ENCODE measurements around the gene STEAP1. TPM values are rescaled to one million over a fixed set of nuclear protein-coding genes. Genes with fewer than 3 reads are reported as not detected.

Gene STEAP1
- total RNA-seq, 1 experiment from 2014 or later, result 4.1 TPM

DNA sequence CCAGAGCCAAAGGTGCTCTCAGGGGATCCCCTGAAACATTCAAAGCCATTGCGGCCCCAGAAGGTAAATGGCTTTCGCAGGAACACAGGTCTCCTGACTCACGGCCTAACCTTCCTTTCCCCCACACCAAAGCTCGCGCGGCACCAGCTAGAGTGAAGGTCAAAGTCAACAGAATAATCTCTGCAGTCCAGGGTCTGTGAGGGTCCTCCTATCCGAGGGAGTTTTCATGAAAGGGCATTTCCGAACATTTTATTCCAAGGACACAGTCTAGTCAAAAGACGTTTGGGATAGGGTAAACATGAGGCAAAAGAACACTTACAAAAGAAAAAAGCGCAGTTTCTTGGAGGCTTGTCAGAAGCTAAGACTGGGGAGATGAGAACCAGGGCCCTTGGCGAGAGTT lies 56.7 kb downstream of the STEAP1 start:
- H3K4me1 Mint-ChIP-seq, result peaks cover 8 to 19% of the 10 kb centered on the region in 2 experiments
- Histone ChIP-seq H2BK5ac (ENCODE audit: insufficient read length, low read length) (no peak overlapping the region), H3K79me2 (ENCODE audit: insufficient read depth, low read length) (peaks cover 4% of the 10 kb centered on the region; the same call in 1 of the 2 replicates), H3K18ac (ENCODE audit: insufficient read length, low read depth, low read length) (no peak overlapping the region), H2AK5ac (ENCODE audit: insufficient read length, low read length) (no peak overlapping the region), H3K56ac (ENCODE audit: insufficient read length, low read depth, low read length) (no peak overlapping the region), H3K9ac (ENCODE audit: extremely low read depth, insufficient read length, low read length) (peak overlapping the region; percentile 64), H3K4ac (ENCODE audit: low read depth, low read length) (no peak overlapping the region), H4K20me1 (ENCODE audit: control insufficient read depth, insufficient read depth, insufficient read length) (no peaks in the 10 kb centered on the region), H2BK12ac (ENCODE audit: insufficient read length, low read depth, low read length) (no peak overlapping the region), H2AFZ (ENCODE audit: low read length) (peak overlapping the region; percentile 14), H3K27me3 (ENCODE audit: insufficient read depth, low read length) (no peaks in the 10 kb centered on the region), H3T11ph (ENCODE audit: low read length) (no peak overlapping the region), H2BK20ac (ENCODE audit: low read depth, low read length, poor library complexity, severe bottlenecking) (no peak overlapping the region), H3K27ac (ENCODE audit: insufficient read length, low read depth, low read length) (no peak overlapping the region), H4K91ac (ENCODE audit: insufficient read length, low read depth, low read length) (no peak overlapping the region), H3K4me1 (ENCODE audit: insufficient read depth, low read length) (peaks cover 6% of the 10 kb centered on the region; the same call in 1 of the 2 replicates), H3K4me2 (ENCODE audit: insufficient read depth, insufficient read length, low read length) (peak overlapping the region; percentile 92), H3K14ac (ENCODE audit: insufficient read depth, low read length) (no peak overlapping the region), H3K23me2 (ENCODE audit: insufficient read length, low read depth, low read length, poor library complexity, severe bottlenecking) (peaks cover 13% of the 10 kb centered on the region), H3K9me3 (ENCODE audit: control insufficient read depth, low read depth, low read length) (no peaks in the 10 kb centered on the region), H4K8ac (replicated peaks; ENCODE audit: insufficient read length, low read depth, low read length) (no peak overlapping the region), H4K5ac (ENCODE audit: insufficient read length, low read depth, low read length) (no peak overlapping the region), H3K23ac (ENCODE audit: insufficient read length, low read depth, low read length) (no peak overlapping the region), H3K79me1 (ENCODE audit: insufficient read depth, low read depth, low read length, poor library complexity, severe bottlenecking) (no peaks in the 10 kb centered on the region), H2BK15ac (ENCODE audit: low read depth, low read length) (no peak overlapping the region), H2BK120ac (ENCODE audit: low read depth, low read length, poor library complexity, severe bottlenecking) (no peak overlapping the region)
- no peak overlapping the region for H3K4me3 Mint-ChIP-seq
- H3K27ac Mint-ChIP-seq, result peak overlapping the region; percentile 26 to 94 (median 51)
- no peaks in the 10 kb centered on the region for H3K9me3 Mint-ChIP-seq
- H3K36me3 Mint-ChIP-seq (ENCODE audit: insufficient read depth in 1 of 3, low read depth in 3 of 3), result no peaks in the 10 kb centered on the region; a peak in 1 of 7 replicates
- DNase-seq, result no peak
- WGBS (ENCODE audit: extremely low coverage, insufficient read length, low lambda C conversion rate), result no CpG with 5 or more reads among the region's 11 CpGs
- peaks cover 7% of the 10 kb centered on the region; the same call in 1 of the 2 replicates for H3K27me3 Mint-ChIP-seq (ENCODE audit: low read depth)
- TF ChIP-seq, protein P1, sequence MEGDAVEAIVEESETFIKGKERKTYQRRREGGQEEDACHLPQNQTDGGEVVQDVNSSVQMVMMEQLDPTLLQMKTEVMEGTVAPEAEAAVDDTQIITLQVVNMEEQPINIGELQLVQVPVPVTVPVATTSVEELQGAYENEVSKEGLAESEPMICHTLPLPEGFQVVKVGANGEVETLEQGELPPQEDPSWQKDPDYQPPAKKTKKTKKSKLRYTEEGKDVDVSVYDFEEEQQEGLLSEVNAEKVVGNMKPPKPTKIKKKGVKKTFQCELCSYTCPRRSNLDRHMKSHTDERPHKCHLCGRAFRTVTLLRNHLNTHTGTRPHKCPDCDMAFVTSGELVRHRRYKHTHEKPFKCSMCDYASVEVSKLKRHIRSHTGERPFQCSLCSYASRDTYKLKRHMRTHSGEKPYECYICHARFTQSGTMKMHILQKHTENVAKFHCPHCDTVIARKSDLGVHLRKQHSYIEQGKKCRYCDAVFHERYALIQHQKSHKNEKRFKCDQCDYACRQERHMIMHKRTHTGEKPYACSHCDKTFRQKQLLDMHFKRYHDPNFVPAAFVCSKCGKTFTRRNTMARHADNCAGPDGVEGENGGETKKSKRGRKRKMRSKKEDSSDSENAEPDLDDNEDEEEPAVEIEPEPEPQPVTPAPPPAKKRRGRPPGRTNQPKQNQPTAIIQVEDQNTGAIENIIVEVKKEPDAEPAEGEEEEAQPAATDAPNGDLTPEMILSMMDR (conservative IDR thresholded peaks at IDR 0.05), result no peak

Measured in H9 (cell line).